Measurements from ENCODE around the gene SLC16A5. TPM values are rescaled to one million over a fixed set of nuclear protein-coding genes. Genes with fewer than 3 reads are reported as not detected.
"Not testable (repeated sequence)": the region's sequence is repeated elsewhere in the genome, so short reads cannot be mapped to it uniquely, and the experiment has no call there.

The SLC16A5 gene
- total RNA-seq, 4 donors from 2014 or later: 65.9 to 94.6 (median 79.5) TPM

GRCh38 chr17:75133001-75133400 lies 45.2 kb downstream of the SLC16A5 start:
- TF ChIP-seq EP300 (IDR thresholded peaks at IDR 0.05; ENCODE audit: low read depth) (no peak), CTCF (IDR thresholded peaks at IDR 0.05) (no peak), POLR2AphosphoS5 (IDR thresholded peaks at IDR 0.05) (no peak), POLR2A (IDR thresholded peaks at IDR 0.05) (no peak)
- no peak overlapping the region for H3K27ac ChIP-seq
- H3K27me3 ChIP-seq: no peaks in the 10 kb centered on the region
- in situ Hi-C loops (cut with MboI; ENCODE audit: low pct_ligation_motif_present in 1 of 4, low pct_unique_long_range_greater_than_20kb in 1 of 4, low sequenced_read_pairs in 3 of 4): no loop called here
- WGBS, 2 donors (ENCODE audit: low coverage in 1 of 2): 88 to 92% methylated on average over 2 to 3 of the region's 3 CpGs
- H3K4me3 ChIP-seq: no peak overlapping the region
- no peak for DNase-seq
- no peaks in the 10 kb centered on the region for H3K9me3 ChIP-seq
- intact Hi-C loops (cut with DNase I; ENCODE audit: low total_unique reads): no loop called here
- H3K36me3 ChIP-seq: no peaks in the 10 kb centered on the region
- H3K4me1 ChIP-seq: peaks cover 0 to 35% (median 20%) of the 10 kb centered on the region in 4 donors

- H3K4me3 ChIP-seq; H3K27ac ChIP-seq; H3K27me3 ChIP-seq; H3K36me3 ChIP-seq; in situ Hi-C loops (cut with MboI; ENCODE audit: low pct_ligation_motif_present in 1 of 4, low pct_unique_long_range_greater_than_20kb in 1 of 4, low sequenced_read_pairs in 3 of 4); H3K9me3 ChIP-seq; DNase-seq; intact Hi-C loops (cut with DNase I; ENCODE audit: low total_unique reads): not testable (repeated sequence)
- WGBS, 2 donors (ENCODE audit: low coverage in 1 of 2): 87 to 91% methylated on average over 10 to 14 of the region's 14 CpGs
- peaks cover 0 to 28% (median 12%) of the 10 kb centered on the region in 4 donors for H3K4me1 ChIP-seq
Observed at GRCh38 chr17:75133607-75134347, 46.0 kb downstream of the SLC16A5 start.

- Histone ChIP-seq H3K4me1 (peaks cover 0 to 11% (median 4%) of the 10 kb centered on the region in 4 donors), H3K27ac (no peak overlapping the region), H3K27me3 (no peaks in the 10 kb centered on the region), H3K9me3 (no peaks in the 10 kb centered on the region), H3K36me3 (peaks cover 0 to 11% (median 0%) of the 10 kb centered on the region in 4 donors), H3K4me3 (no peak overlapping the region)
- WGBS, 2 donors (ENCODE audit: low coverage in 1 of 2): 56 to 90% methylated on average over 2 to 5 of the region's 5 CpGs
- intact Hi-C loops (cut with DNase I; ENCODE audit: low total_unique reads): no loop called here
- no peak for DNase-seq
- in situ Hi-C loops (cut with MboI; ENCODE audit: low pct_ligation_motif_present in 1 of 4, low pct_unique_long_range_greater_than_20kb in 1 of 4, low sequenced_read_pairs in 3 of 4): no loop called here
- TF ChIP-seq CTCF (IDR thresholded peaks at IDR 0.05) (no peak), POLR2A (IDR thresholded peaks at IDR 0.05) (no peak), EP300 (IDR thresholded peaks at IDR 0.05; ENCODE audit: low read depth) (no peak), POLR2AphosphoS5 (IDR thresholded peaks at IDR 0.05) (no peak)
Observed at GRCh38 chr17:75135452-75135851, 47.7 kb downstream of the SLC16A5 start.

- no peak overlapping the region for H3K27ac ChIP-seq
- DNase-seq: no peak
- peaks cover 0 to 15% (median 0%) of the 10 kb centered on the region in 4 donors for H3K36me3 ChIP-seq
- in situ Hi-C loops (cut with MboI; ENCODE audit: low pct_ligation_motif_present in 1 of 4, low pct_unique_long_range_greater_than_20kb in 1 of 4, low sequenced_read_pairs in 3 of 4) (no loop called here), intact Hi-C loops (cut with DNase I; ENCODE audit: low total_unique reads) (no loop called here)
- TF ChIP-seq POLR2AphosphoS5 (IDR thresholded peaks at IDR 0.05) (no peak), EP300 (IDR thresholded peaks at IDR 0.05; ENCODE audit: low read depth) (no peak), POLR2A (IDR thresholded peaks at IDR 0.05) (no peak), CTCF (IDR thresholded peaks at IDR 0.05) (no peak)
- 91 to 93% methylated on average over 6 to 8 of the region's 8 CpGs for WGBS, 2 donors (ENCODE audit: low coverage in 1 of 2)
- H3K4me1 ChIP-seq: peaks cover 0 to 6% (median 0%) of the 10 kb centered on the region in 4 donors
- no peaks in the 10 kb centered on the region for H3K9me3 ChIP-seq
- H3K4me3 ChIP-seq: no peak overlapping the region
- no peaks in the 10 kb centered on the region for H3K27me3 ChIP-seq
Observed at GRCh38 chr17:75135946-75136345, 48.2 kb downstream of the SLC16A5 start.

GRCh38 chr17:75137762-75138161 lies 50.0 kb downstream of the SLC16A5 start:
- H3K9me3 ChIP-seq; H3K4me1 ChIP-seq; in situ Hi-C loops (cut with MboI; ENCODE audit: low pct_ligation_motif_present in 1 of 4, low pct_unique_long_range_greater_than_20kb in 1 of 4, low sequenced_read_pairs in 3 of 4); H3K27me3 ChIP-seq; H3K4me3 ChIP-seq; H3K27ac ChIP-seq; DNase-seq; intact Hi-C loops (cut with DNase I; ENCODE audit: low total_unique reads): not testable (repeated sequence)
- peaks cover 0 to 24% (median 0%) of the 10 kb centered on the region in 4 donors for H3K36me3 ChIP-seq
- 95 to 98% methylated on average over 6 to 9 of the region's 9 CpGs for WGBS, 2 donors (ENCODE audit: low coverage in 1 of 2)
